NCI-H748 (cell line): ENCODE results near the gene CORO1C.

Experiments used
- DNase-seq: peaks from one replicate; lab custom pipeline; 2025; ENCODE audit not compliant: unreplicated experiment; lab: John Stamatoyannopoulos, UW

CORO1C gene

DNA sequence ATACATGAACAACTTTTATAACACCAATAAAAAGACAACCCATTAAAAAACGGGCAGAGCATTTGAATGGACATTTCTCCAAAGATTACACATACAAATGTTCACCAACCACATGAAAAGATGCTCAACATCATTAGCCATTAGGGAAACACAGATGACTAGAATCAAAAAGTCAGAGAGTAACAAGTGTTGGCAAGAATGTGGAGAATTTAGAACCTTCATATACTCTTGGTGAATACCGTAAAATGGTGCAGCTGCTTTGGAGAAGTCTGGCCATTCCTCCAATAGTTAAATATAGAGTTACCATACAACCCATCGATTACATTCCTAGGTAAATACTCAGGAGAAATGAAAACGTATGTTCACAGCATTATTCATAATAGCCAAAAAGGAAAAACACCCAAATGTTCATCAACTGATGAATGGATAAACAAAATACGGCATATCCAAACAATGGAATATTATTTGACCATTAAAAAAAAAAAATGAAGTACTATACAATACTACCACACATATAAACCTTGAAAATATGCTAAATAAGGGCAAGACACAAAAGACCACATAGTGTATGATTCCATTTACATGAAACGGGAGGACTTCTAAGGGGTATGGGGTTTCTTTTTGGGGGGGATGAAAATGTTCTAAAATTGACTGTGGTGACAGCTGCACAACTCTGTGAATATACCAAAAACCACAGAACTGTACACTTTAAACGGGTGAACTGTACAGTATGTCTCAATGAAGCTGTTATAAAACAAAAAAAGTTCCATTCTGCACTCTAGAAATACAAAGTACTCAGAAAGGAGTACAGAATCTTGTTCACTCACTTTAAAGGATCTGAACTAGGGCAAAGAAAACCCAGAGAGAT, 3.2 kb downstream of the CORO1C start:
- DNase-seq: no peak

DNA sequence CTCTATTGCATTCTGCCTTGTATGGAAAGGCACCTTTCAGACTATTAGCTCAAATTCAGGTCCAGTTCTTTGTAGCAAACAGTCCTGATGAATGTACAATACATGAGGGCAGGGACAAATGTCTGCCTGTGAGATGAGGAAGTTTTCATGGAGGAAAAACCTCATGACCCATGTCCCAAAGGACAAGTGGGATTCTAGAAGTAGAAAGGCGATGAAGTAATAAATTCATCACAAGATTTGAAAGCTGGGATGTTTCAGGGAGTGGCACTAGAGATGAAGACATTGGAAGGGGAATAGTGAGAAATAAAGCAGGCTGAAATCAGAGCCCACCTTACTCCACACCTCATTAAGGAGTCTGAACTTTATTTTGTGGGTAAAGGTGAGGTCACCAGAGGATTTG, 4.2 kb downstream of the CORO1C start:
- no peak for DNase-seq

DNA sequence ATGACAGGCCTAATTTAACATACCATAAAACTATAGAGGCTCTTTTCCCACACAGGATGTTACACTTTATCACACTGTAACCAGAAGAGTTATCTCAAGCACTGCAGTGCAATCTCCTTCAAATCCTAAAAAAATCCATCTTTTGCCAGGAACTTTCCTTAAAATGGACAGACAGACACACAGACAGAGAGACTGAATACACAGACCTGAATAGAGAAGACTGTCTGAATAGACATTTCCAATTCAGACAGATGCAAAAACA, 6.5 kb downstream of the CORO1C start:
- DNase-seq: no peak

DNA sequence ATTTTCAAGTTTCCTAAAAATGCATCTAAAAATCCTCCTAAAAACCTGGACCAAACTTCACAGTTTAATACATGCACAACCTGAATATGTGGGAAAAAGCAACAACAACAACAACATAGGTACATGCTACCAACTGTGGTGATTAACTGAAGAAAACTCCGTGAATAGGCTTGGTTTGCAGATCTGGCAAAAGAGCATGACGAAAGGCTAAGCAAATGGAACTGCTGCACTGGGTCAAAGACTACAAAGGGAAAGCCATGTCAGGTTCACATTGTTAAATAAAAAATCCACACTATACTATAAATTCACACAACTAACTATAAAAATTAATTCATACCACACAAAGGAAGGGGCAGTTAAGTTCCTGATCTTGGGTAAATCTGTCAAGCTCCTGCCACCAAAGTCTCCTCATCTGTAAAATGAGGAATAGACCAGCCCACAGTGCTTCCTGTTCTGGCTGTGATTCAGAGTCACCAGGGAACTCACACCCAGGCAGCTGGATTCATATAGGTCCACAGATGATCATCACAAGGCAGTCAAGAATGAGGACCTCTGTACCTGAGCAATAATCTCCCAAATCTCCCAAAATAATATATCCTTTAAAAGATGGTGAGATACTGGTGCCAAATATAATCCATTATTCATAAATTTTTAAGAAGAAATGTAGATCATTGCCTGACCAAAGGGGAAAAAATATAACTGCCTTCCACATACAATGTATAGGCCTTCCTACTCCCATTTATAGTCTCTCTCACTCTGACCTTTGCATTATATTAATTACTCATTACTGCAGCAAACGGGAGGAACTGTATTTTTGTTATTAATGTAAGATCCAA, 7.0 kb downstream of the CORO1C start:
- no peak for DNase-seq

DNA sequence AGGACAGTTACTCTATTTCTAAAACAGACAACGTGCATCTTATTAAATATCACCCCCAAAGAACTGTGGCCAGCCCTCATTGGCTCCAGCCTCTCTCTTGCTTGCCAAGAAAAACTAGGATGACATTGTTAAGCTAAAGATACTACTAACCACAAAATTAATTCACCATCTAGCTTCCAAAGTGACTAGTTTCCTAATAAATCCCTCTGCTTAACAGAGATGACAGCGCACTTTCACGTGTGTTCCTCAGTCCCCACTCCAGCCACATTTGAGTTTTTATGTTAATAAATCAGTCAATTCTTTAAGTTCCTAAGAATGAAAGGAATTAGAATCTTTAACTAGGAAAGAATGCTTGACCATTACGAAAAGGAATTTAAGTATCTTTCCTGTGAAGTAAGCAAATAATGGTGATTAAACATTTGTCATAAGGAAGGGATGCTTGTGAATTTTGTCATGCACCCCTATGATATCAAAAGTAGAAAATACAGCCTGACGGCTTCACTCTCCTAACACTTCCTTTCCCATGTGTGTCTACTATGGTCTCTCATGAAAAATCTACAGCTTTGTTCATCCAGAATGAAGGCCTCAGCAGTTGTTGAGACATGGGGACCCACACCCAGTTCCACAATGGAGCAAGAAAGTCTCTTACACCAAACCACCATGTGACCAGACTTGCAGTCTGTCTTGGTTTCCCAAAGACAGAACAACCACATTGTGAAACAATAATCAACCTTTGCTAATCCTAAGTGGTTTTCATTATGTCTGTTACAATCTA, 8.1 kb downstream of the CORO1C start:
- DNase-seq: no peak

DNA sequence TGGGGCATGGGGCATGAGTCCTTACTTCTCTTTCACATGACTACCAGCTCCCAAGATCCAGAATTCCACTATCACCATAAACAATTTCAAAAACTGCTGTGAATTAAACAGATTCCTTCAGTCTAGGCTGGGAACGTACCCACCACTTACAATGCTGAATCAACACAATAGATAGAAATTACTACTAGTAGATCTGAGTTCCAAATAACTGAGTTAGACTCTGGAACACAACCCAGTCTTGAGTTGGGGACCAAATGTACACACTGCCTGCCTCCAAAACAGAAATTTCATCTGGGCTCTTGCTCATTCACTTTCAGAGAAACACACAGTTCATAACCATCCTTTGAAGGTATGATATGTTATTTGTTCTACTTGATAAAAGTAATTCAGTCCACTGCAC, 8.9 kb downstream of the CORO1C start:
- DNase-seq: no peak

DNA sequence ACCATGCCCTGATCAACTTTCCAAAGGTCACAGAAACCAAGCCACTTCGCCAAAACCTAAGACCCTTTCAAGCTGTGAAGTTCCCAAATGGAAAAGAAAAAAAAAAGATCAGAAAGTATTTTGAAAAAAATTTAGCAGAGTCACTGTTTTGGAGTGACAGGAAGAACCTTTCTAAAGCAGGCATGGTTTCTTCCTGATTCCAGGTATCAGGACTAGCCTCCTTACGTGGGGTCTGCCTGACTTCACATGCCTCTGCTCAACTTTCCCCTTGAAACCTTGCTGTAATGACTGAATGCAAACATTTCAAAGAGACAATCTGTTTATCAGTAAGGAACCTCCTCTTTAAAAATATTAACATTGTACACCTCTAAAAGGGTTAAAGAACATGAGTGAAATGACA, 9.5 kb downstream of the CORO1C start:
- no peak for DNase-seq

DNA sequence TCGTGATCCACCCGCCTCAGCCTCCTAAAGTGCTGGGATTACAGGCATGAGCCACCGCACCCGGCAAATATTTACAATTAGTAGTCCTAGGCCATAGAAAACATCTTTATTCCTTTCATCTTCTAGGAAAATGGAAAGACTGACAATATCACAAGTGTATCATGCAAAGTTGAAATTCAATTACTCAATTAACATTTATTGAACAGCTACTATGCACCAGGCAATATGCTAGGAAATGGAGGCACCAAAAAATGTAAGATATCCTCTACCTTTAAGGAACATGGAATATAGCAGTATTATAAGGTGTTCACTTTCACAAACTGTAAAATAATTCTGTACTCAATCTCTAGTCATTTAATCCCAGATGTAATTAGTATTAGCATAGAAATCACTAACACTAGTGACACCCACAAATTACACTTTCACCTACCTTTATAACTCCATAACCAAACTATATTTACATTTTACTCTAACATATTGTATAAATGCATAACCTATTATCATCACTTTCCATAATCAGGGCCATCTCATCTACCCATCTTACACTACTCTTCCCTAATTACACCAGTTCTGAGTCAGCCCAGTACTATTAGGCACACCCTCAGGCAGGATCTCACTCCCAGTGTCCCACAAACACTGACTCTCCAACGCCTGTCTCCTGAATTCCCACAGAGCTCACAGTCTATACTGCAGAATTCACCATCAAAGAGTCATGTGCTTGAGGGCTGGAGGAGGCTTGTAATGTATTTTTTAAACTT, 10.4 kb downstream of the CORO1C start:
- DNase-seq: no peak

DNA sequence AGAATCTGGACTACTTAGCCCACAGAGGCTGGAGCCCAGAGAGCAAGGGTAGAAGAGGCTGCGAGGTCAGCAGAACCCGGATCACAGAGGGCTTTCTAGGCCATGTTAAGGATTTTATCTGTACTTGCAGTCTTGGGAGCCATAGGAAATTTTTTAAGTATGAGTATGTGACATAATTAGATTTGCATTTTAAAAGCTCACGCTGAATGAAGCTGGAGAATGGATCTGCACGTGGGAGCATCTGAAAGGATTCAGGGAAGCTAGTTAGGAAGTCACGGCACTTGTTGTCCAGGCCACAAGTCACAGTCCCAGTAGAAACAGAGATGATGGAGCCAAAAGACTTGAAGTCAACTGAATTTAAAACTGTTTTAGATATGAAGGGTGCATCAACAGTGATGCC, 14.1 kb downstream of the CORO1C start:
- DNase-seq: no peak

DNA sequence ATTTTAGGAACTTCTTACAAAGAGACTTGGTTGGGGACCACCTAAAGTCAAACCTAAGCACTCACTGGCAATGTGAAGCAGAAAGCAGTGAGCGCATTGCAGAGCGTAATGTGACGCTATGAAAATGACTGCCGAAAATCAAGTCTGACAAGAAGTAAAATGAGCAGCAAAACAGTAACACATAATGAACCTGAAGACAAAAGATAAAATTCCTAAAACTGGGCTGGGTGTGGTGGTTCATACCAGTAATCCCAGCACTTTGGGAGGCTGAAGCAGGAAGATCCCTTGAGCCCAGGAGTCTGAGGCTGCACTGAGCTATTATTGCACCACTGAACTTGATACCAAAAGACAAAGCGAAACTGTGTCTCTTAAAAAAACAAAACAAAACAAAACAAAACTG, 16.5 kb downstream of the CORO1C start:
- DNase-seq: no peak

DNA sequence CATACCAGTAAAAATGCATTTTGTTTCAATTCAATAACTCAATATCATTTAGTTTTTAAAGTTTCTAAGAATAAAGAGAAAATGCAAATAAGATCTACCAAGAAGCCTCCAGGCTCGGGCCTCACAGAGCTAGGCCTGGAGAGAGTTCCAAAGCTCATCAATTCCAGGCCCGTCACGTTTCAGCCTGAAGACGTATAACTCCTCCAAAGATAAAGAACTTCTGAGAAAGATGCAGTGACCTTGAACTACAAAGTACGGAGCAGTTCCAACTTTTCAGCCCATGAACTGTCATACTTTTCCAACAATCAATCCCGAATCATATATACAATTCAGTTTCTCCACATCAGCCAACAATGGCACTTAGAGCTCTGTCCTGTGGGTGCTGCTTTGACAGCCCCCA, 17.8 kb downstream of the CORO1C start:
- DNase-seq: no peak

DNA sequence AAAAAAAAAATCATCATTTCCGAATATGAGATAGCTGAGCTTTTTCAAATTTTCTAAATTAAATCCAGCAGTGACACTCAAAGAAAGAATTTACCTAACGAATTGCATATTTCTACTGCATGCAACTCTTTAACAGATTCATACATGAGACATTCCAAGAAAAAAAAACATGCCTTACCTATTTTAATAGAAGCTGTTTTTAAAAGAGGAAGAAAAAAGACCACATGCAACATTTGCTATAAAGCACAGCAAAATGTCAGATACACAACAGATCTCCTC, 18.5 kb downstream of the CORO1C start:
- no peak for DNase-seq

DNA sequence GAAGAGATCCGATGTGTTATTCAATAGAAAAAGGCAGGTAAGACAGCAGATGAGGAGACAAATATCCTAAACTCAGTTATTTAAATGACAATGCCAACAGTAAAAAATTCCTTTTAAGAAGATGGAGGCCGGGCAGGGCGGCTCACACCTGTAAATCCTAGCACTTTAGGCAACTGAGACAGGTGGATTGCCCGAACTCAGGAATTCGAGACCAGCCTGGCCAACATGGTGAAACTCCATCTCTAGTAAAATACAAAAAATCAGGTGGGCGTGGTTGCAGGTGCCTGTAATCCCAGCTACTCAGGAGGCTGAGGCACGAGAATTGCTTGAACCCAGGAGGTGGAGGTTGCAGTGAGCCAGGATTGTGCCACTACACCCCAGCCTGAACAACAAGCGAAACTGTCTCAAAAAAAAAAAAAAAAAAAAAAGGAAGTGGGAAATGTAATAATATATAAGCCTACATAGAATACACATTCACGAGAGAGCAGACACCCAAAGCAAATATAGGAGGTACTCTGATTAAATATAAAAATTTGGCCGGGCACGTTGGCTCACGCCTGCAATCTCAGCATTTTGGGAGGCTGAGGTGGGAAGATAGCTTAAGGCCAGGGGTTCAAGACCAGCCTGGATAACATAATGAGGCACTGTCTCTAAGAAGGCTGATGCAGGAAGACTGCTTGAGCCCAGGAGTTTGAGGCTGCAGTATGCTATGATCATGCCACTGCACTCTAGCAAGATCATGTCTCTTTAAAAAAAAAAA, 19.0 kb downstream of the CORO1C start:
- no peak for DNase-seq

DNA sequence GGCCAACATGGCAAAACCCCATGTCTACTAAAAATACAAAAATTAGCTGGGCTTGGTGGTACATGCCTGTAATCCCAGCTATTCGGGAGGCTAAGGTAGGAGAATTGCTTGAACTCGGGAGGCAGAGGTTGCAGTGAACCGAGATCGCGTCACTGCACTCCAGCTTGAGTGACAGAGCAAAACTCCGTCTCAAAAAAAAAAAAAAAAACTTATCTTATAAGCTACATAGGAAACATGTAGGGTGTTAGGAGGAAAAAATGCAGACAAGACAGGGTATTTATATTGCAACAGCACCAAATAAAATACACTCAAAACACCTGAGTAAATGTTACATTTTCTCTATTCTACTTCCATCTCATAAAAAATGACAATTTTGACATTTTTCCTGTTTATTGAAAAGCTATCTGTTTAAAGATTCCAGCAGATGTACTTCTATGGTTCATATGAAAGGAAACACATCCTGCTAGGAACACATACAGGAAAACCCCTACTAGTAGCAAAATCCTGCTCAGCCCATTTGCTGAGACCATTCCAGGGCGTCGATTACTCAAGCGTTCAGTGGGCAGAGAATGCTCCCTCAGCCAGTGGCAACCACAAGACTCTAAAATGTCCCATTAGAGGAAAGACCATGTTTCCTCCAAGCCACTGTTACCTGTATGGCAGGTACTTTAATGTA, 19.7 kb downstream of the CORO1C start:
- DNase-seq: no peak

DNA sequence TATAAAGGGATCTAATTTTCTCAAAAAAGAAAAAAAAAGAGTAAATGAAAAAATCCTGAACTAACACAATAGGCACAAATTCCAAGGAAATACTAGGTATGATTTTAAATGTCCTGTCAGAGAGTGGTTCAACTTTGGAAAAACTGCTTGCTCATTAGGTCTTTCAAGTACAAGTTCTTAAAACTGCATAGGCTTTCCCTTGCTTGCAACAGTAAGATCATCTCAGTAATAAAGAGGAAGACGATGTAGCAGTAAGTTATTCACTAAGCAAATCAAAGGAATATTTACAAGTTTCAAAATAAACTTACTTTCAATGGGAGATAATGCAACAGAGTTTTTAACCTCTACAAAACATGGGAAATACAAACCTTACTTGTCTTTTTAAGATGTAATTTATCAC, 21.6 kb downstream of the CORO1C start:
- no peak for DNase-seq

DNA sequence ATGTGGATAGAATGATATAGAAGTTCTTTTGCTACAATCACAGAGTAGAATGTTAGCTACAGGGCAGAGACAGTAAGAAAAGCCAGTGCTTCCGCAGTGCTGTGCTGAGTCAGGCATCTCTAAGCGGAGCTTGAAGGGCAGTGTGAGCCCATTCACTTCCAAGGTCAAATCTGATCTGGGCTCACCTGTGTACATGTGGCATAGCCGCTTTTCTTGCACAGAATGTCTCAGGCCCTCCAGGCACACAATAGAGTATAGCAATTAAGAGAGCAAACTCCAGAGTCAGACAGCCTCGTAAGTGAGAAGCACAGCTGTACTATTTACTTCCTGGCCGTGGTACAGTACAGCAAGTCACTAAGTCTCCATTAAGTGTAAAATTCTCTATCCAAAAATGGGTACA, 26.8 kb downstream of the CORO1C start:
- DNase-seq: no peak

DNA sequence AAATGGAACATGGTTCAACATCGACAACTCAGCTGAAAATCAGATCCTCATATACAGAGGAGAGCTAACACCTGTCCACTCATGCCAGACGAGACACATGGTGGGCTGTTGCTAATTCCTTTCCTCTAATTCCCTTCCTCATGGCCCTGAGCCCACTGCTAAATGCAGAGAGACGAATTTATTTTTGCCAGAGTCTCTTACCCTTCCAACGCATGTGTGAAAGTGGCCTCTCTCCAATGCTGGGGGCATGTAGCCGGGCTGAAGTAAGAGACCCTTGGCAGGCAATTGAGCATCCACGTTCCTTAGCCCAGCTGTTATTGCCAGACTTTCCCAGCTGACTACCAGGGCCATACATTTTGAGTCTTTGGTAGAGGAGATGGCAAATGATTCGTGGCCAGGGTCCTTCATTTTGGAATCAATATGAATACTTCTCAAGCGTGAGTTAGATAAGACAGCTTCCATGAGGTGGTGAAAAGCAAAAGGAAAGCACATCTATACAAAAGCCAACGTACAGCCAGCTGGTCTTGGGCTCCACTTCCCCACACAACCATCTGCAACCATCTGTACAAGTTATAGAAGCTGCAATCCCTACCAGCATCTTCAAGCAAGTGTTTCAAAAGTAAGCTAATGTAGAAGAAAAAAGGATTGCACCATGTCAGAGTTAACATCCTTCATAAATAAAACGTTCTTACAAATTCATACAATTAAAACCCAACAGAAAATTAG, 28.6 kb downstream of the CORO1C start:
- DNase-seq: no peak

DNA sequence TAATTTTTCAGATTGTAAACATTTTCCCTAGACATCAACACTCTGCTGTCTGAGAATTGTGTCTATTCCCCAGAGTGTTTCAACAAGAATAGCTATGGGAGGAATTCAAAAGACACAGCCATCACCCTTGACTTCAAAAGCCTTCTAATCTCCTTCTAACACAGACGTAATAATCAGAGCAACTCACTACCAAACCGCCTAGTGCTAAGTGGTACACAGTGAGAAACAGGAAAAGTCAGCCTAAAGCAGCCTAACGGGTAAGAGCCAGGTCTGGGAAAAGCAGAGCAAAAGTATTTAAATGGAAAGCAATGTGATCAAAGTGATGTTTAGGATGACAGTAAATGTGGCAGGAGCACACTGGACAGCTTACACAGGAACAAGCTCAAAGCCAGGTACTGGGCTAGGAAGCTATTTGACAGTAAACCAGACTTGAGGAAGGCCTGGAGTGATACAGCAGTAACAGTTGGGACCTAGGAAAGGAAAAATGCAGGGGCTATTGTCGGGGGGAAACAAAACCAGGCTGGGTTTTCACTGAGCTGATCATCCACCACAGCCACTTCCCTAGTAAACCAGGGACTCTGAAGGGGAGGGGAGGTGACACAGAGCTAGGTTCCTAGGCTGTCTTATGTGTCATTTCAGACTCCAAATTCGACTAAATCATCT, 29.4 kb downstream of the CORO1C start:
- no peak for DNase-seq
